ENCODE measurements around the gene STPG4. TPM values are rescaled to one million over a fixed set of nuclear protein-coding genes. Genes with fewer than 3 reads are reported as not detected.

The STPG4 gene
- total and polyA plus RNA-seq, 12 donors, result 0.06 to 0.45 (median 0.44) TPM; not detected in 9

DNA sequence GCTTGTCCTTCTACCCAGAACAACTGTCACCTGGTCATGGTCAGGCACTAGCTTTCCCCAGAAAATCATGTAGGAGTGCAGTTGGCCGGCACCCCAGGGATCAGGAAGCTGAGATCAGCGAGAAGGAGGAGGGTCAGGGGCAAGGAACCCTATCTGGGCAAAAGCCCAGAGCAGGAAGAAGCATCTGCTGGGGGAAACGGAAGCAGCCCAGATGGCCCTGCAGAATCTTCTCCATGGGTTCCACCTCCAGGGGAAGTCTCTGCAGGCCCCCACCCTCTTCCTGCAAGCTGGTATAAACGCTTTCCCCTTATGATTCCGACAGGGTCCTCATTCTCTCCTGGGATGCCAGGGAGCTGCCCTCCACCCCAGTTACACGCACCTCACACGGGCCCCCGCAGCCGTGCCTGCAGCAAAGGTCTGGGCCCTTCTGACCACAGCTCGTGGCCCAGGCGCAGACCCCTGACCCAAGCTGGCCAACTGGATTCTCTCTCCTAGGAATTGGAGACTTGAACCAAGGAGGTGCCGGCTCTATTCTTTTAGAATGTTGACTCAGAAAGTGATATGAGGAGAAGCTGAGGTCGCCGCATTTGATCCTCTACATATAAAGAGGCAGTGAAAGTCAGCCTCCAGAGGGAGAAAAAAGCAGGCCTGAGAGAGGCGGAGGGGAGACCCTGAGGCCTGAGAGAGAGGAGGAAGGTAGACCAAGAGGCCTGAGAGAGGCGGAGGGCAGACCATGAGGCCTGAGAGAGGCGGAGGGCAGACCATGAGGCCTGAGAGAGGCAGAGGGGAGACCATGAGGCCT lies 71.0 kb downstream of the STPG4 start:
- Histone ChIP-seq H3K4me1 (peaks cover 30 to 81% (median 70%) of the 10 kb centered on the region in 9 donors), H3K9me3 (no peaks in the 10 kb centered on the region), H3K36me3 (no peaks in the 10 kb centered on the region), H3K27ac (peak overlapping the region in 9 of 10 donors; percentile 27 to 87 (median 65)), H3K4me3 (peak overlapping the region in 1 of 10 donors; percentile 31), H3K27me3 (no peaks in the 10 kb centered on the region)
- TF ChIP-seq, protein P1, sequence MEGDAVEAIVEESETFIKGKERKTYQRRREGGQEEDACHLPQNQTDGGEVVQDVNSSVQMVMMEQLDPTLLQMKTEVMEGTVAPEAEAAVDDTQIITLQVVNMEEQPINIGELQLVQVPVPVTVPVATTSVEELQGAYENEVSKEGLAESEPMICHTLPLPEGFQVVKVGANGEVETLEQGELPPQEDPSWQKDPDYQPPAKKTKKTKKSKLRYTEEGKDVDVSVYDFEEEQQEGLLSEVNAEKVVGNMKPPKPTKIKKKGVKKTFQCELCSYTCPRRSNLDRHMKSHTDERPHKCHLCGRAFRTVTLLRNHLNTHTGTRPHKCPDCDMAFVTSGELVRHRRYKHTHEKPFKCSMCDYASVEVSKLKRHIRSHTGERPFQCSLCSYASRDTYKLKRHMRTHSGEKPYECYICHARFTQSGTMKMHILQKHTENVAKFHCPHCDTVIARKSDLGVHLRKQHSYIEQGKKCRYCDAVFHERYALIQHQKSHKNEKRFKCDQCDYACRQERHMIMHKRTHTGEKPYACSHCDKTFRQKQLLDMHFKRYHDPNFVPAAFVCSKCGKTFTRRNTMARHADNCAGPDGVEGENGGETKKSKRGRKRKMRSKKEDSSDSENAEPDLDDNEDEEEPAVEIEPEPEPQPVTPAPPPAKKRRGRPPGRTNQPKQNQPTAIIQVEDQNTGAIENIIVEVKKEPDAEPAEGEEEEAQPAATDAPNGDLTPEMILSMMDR (IDR thresholded peaks at IDR 0.05), result no peak
- intact Hi-C loops (cut with DNase I), result loop anchor here in 1 of 10 donors (10.0 kb wide), 1 partner anchor 191 kb away; no protein-coding TSS in a partner anchor
- peak in 7 of 8 donors; percentile 34 to 65 (median 50) for ATAC-seq
- DNase-seq, result peak; percentile 53 to 74
- WGBS, 2 donors, result 64 to 65% methylated on average over 17 of the region's 17 CpGs

- ATAC-seq (no peak), DNase-seq (no peak)
- Histone ChIP-seq H3K9me3 (no peaks in the 10 kb centered on the region), H3K4me3 (peak overlapping the region in 1 of 10 donors; percentile 31), H3K36me3 (no peaks in the 10 kb centered on the region), H3K27me3 (no peaks in the 10 kb centered on the region), H3K27ac (peak overlapping the region in 9 of 10 donors; percentile 27 to 87 (median 65)), H3K4me1 (peaks cover 24 to 81% (median 69%) of the 10 kb centered on the region in 9 donors)
- WGBS, 2 donors, result 78 to 82% methylated on average over 3 of the region's 3 CpGs
- intact Hi-C loops (cut with DNase I), result loop anchor here in 1 of 10 donors (10.0 kb wide), 1 partner anchor 191 kb away; no protein-coding TSS in a partner anchor
- TF ChIP-seq, protein P1 (IDR thresholded peaks at IDR 0.05), result no peak
Measured at GRCh38 chr2:47083485-47083884, 71.6 kb downstream of the STPG4 start.

DNA sequence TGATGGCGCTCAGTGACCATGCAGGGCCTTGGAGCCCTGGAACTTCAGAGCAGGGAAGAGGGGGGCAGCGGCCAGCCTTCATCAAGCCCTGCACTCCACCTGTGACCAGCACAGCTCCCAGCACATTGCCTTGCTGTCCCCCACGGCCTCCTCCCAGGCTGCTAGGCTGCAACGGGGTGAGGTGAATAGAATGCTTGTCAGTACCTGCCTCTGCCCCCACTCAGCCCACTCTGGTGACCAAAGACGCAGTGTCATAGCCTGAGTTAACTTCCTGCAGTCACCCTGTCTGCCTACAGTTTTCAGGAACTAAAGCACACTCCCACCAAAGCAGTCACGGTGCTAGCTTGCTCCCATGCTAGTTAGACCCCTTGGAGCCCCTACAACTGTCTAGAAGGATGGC lies 72.1 kb downstream of the STPG4 start:
- H3K4me3 ChIP-seq, result peak overlapping the region in 1 of 10 donors; percentile 31
- H3K4me1 ChIP-seq, result peaks cover 22 to 81% (median 65%) of the 10 kb centered on the region in 9 donors
- TF ChIP-seq, protein P1 (IDR thresholded peaks at IDR 0.05), result no peak
- ATAC-seq, result no peak
- no peaks in the 10 kb centered on the region for H3K27me3 ChIP-seq
- peak overlapping the region in 4 of 10 donors; percentile 46 to 87 (median 67) for H3K27ac ChIP-seq
- WGBS, 2 donors, result 87 to 89% methylated on average over 6 of the region's 6 CpGs
- no peaks in the 10 kb centered on the region for H3K36me3 ChIP-seq
- H3K9me3 ChIP-seq, result no peaks in the 10 kb centered on the region
- intact Hi-C loops (cut with DNase I), result loop anchor here in 1 of 10 donors (10.0 kb wide), 1 partner anchor 192 kb away; no protein-coding TSS in a partner anchor
- no peak for DNase-seq

DNA sequence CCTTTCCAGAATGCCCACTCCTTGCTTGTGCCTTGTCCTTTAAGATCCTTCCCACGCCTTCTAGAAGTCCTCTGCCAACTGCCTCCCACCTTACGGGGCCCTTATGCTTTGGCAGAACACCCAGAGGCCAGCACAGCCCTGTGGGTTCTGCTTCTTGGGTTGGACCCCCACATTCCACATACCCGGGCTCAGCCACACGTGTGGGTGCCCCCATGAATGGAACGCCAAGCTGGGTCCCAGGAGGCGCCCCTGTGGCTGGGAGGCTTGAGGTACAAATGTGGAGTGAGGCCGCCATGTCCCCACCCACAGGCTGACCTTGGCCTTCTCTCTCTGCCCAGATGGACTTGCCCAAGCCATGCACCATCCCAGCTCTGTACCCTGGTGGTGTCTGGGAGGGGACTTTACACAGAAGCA lies 74.2 kb downstream of the STPG4 start:
- H3K4me1 ChIP-seq, result peaks cover 19 to 79% (median 53%) of the 10 kb centered on the region in 9 donors
- 98% methylated on average over 7 of the region's 7 CpGs for WGBS, 2 donors
- H3K9me3 ChIP-seq, result no peaks in the 10 kb centered on the region
- no peak for DNase-seq
- intact Hi-C loops (cut with DNase I), result loop anchor here in 1 of 10 donors (10.0 kb wide), 1 partner anchor 194 kb away; no protein-coding TSS in a partner anchor
- no peaks in the 10 kb centered on the region for H3K27me3 ChIP-seq
- H3K4me3 ChIP-seq, result no peak overlapping the region
- H3K27ac ChIP-seq, result peak overlapping the region in 1 of 10 donors; percentile 66
- ATAC-seq, result no peak
- TF ChIP-seq, protein P1 (IDR thresholded peaks at IDR 0.05), result no peak
- H3K36me3 ChIP-seq, result no peaks in the 10 kb centered on the region

All from heart right ventricle (tissue), 16 donors.